Measurements from ENCODE around the gene TMOD3.

TMOD3 gene

GRCh38 chr15:51935466-51936104 is 106.1 kb downstream of the TMOD3 start:
- Histone ChIP-seq H3K27ac (ENCODE audit: low read depth, low read length) (no peak overlapping the region), H4K8ac (ENCODE audit: low read depth, low read length) (no peak overlapping the region), H3K18ac (ENCODE audit: low read length) (no peak overlapping the region), H3K4me1 (ENCODE audit: control insufficient read depth, low read depth, low read length) (no peaks in the 10 kb centered on the region), H3K79me1 (ENCODE audit: low read length) (no peaks in the 10 kb centered on the region), H2BK15ac (replicated peaks; ENCODE audit: low read depth) (no peak overlapping the region), H4K5ac (ENCODE audit: low read length) (no peak overlapping the region), H3K4ac (ENCODE audit: low read depth, low read length) (no peak overlapping the region), H3K56ac (ENCODE audit: low read length) (no peak overlapping the region), H3K27me3 (ENCODE audit: insufficient read depth, low read length, poor library complexity) (no peaks in the 10 kb centered on the region), H3K9ac (ENCODE audit: low read length) (no peak overlapping the region), H2BK5ac (ENCODE audit: low read length) (no peak overlapping the region), H3K4me3 (ENCODE audit: low read length) (no peak overlapping the region), H3K23ac (ENCODE audit: low read length) (no peak overlapping the region), H3K79me2 (ENCODE audit: control insufficient read depth, insufficient read depth, low read length) (no peaks in the 10 kb centered on the region), H2BK120ac (ENCODE audit: low read depth, low read length) (no peak overlapping the region), H2AK5ac (ENCODE audit: low read length) (no peak overlapping the region), H3K4me2 (ENCODE audit: low read length) (no peak overlapping the region), H3K36me3 (ENCODE audit: control insufficient read depth, insufficient read depth, low read length) (no peaks in the 10 kb centered on the region)
- no peak for DNase-seq
- no CpG with 5 or more reads among the region's 5 CpGs for WGBS (ENCODE audit: extremely low coverage, insufficient coverage, low lambda C conversion rate)

- Histone ChIP-seq H2AK5ac (ENCODE audit: low read length) (no peak overlapping the region), H3K27ac (ENCODE audit: low read depth, low read length) (no peak overlapping the region), H3K4me1 (ENCODE audit: control insufficient read depth, low read depth, low read length) (no peaks in the 10 kb centered on the region), H3K18ac (ENCODE audit: low read length) (no peak overlapping the region), H2BK120ac (ENCODE audit: low read depth, low read length) (no peak overlapping the region), H3K4ac (ENCODE audit: low read depth, low read length) (no peak overlapping the region), H4K5ac (ENCODE audit: low read length) (no peak overlapping the region), H2BK5ac (ENCODE audit: low read length) (no peak overlapping the region), H3K27me3 (ENCODE audit: insufficient read depth, low read length, poor library complexity) (no peaks in the 10 kb centered on the region), H3K36me3 (ENCODE audit: control insufficient read depth, insufficient read depth, low read length) (no peaks in the 10 kb centered on the region), H3K23ac (ENCODE audit: low read length) (no peak overlapping the region), H3K79me2 (ENCODE audit: control insufficient read depth, insufficient read depth, low read length) (no peaks in the 10 kb centered on the region), H3K4me3 (ENCODE audit: low read length) (no peak overlapping the region), H3K4me2 (ENCODE audit: low read length) (no peak overlapping the region), H3K79me1 (ENCODE audit: low read length) (no peaks in the 10 kb centered on the region), H2BK15ac (replicated peaks; ENCODE audit: low read depth) (no peak overlapping the region), H3K9ac (ENCODE audit: low read length) (no peak overlapping the region), H3K56ac (ENCODE audit: low read length) (no peak overlapping the region), H4K8ac (ENCODE audit: low read depth, low read length) (no peak overlapping the region)
- peak; percentile 45 for DNase-seq
- no CpG with 5 or more reads among the region's 2 CpGs for WGBS (ENCODE audit: extremely low coverage, insufficient coverage, low lambda C conversion rate)
These were observed 106.6 kb downstream of the TMOD3 start for GRCh38 chr15:51936105-51936478.

DNA sequence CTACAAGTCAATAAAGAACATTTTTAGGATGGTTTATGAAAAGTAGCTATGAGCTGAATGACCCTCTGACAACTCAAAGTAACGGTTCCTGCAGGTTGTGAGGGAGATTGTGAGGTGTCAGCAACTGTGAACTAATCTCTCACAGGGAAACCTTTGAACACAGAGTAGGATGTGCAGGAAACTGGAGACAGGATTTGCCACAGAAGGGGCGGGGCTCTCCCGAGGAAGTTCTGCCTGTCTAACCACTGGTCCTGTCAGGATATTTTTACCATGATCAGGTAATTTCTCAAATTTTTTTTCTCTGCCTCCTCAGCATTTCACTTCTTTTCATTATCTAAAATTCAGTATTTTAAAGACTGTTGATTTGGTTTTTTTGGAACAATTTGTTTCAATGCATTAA is 108.8 kb downstream of the TMOD3 start:
- Histone ChIP-seq H3K4me1 (ENCODE audit: control insufficient read depth, low read depth, low read length) (no peaks in the 10 kb centered on the region), H3K27ac (ENCODE audit: low read depth, low read length) (no peak overlapping the region), H3K18ac (ENCODE audit: low read length) (no peak overlapping the region), H4K8ac (ENCODE audit: low read depth, low read length) (no peak overlapping the region), H2BK120ac (ENCODE audit: low read depth, low read length) (no peak overlapping the region), H3K79me2 (ENCODE audit: control insufficient read depth, insufficient read depth, low read length) (no peaks in the 10 kb centered on the region), H3K36me3 (ENCODE audit: control insufficient read depth, insufficient read depth, low read length) (no peaks in the 10 kb centered on the region), H3K27me3 (ENCODE audit: insufficient read depth, low read length, poor library complexity) (no peaks in the 10 kb centered on the region), H2BK15ac (replicated peaks; ENCODE audit: low read depth) (no peak overlapping the region), H4K5ac (ENCODE audit: low read length) (no peak overlapping the region), H3K23ac (ENCODE audit: low read length) (no peak overlapping the region), H3K9ac (ENCODE audit: low read length) (no peak overlapping the region), H3K4me2 (ENCODE audit: low read length) (no peak overlapping the region), H3K79me1 (ENCODE audit: low read length) (no peaks in the 10 kb centered on the region), H2AK5ac (ENCODE audit: low read length) (no peak overlapping the region), H3K56ac (ENCODE audit: low read length) (no peak overlapping the region), H3K4me3 (ENCODE audit: low read length) (no peak overlapping the region), H3K4ac (ENCODE audit: low read depth, low read length) (no peak overlapping the region), H2BK5ac (ENCODE audit: low read length) (no peak overlapping the region)
- no peak for DNase-seq
- no CpG with 5 or more reads among the region's 3 CpGs for WGBS (ENCODE audit: extremely low coverage, insufficient coverage, low lambda C conversion rate)

DNA sequence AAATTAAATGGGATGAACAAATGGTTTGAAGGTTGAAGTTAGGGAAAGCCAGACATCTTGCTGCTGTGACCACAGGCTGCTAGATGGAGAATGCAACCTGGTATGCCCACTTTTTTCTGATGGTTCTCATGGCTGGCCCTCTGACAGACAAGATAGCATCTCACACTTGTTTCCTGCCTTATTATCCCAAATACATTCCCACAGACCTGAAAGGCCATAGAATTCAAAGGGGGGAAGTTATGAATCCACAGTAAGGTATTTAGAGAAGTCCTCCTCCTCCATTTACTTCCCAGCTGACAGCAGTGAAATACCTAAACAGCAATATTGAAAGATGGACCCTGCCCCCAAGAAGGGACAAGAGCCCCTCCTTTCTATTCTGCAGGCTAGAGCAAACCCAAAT is 109.8 kb downstream of the TMOD3 start:
- no peaks in the 10 kb centered on the region for H3K36me3 ChIP-seq (ENCODE audit: control insufficient read depth, insufficient read depth, low read length)
- no peaks in the 10 kb centered on the region for H3K27me3 ChIP-seq (ENCODE audit: insufficient read depth, low read length, poor library complexity)
- H3K27ac ChIP-seq (ENCODE audit: low read depth, low read length): no peak overlapping the region
- H3K79me1 ChIP-seq (ENCODE audit: low read length): no peaks in the 10 kb centered on the region
- H3K79me2 ChIP-seq (ENCODE audit: control insufficient read depth, insufficient read depth, low read length): no peaks in the 10 kb centered on the region
- H3K4me1 ChIP-seq (ENCODE audit: control insufficient read depth, low read depth, low read length): no peaks in the 10 kb centered on the region
- no peak overlapping the region for H2BK5ac ChIP-seq (ENCODE audit: low read length)
- H3K56ac ChIP-seq (ENCODE audit: low read length): no peak overlapping the region
- no peak overlapping the region for H3K9ac ChIP-seq (ENCODE audit: low read length)
- H2BK15ac ChIP-seq (replicated peaks; ENCODE audit: low read depth): no peak overlapping the region
- no peak overlapping the region for H2BK120ac ChIP-seq (ENCODE audit: low read depth, low read length)
- no peak overlapping the region for H3K23ac ChIP-seq (ENCODE audit: low read length)
- H2AK5ac ChIP-seq (ENCODE audit: low read length): no peak overlapping the region
- H3K4me3 ChIP-seq (ENCODE audit: low read length): no peak overlapping the region
- DNase-seq: no peak
- H3K4ac ChIP-seq (ENCODE audit: low read depth, low read length): no peak overlapping the region
- H4K5ac ChIP-seq (ENCODE audit: low read length): no peak overlapping the region
- no peak overlapping the region for H3K18ac ChIP-seq (ENCODE audit: low read length)
- H4K8ac ChIP-seq (ENCODE audit: low read depth, low read length): no peak overlapping the region
- H3K4me2 ChIP-seq (ENCODE audit: low read length): no peak overlapping the region

DNA sequence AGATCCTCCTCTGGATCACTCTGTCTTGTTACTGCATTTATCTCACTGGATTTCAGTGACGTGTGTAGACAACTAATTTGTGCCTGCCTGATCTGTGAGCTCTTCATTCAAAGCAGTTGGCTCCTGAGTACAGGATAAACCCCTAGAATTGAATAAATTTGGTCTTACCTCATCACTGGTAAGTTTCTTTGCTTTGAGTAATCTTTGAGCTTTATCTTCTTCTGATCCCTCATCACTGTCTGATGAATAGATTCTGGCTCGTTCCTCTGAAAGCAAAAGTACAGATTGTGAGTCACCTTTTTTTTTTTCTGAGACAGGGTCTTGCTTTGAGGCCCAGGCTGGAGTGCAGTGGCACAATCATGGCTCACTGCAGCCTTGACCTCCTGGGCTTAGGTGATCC is 117.7 kb downstream of the TMOD3 start:
- Histone ChIP-seq H4K8ac (ENCODE audit: low read depth, low read length) (no peak overlapping the region), H3K27ac (ENCODE audit: low read depth, low read length) (no peak overlapping the region), H3K23ac (ENCODE audit: low read length) (no peak overlapping the region), H3K4me1 (ENCODE audit: control insufficient read depth, low read depth, low read length) (no peaks in the 10 kb centered on the region), H2AK5ac (ENCODE audit: low read length) (no peak overlapping the region), H2BK15ac (replicated peaks; ENCODE audit: low read depth) (no peak overlapping the region), H4K5ac (ENCODE audit: low read length) (no peak overlapping the region), H2BK120ac (ENCODE audit: low read depth, low read length) (no peak overlapping the region), H3K27me3 (ENCODE audit: insufficient read depth, low read length, poor library complexity) (no peaks in the 10 kb centered on the region), H3K4me2 (ENCODE audit: low read length) (no peak overlapping the region), H3K4me3 (ENCODE audit: low read length) (no peak overlapping the region), H3K36me3 (ENCODE audit: control insufficient read depth, insufficient read depth, low read length) (peaks cover 18% of the 10 kb centered on the region), H3K9ac (ENCODE audit: low read length) (no peak overlapping the region), H3K4ac (ENCODE audit: low read depth, low read length) (no peak overlapping the region), H3K79me1 (ENCODE audit: low read length) (no peaks in the 10 kb centered on the region), H3K56ac (ENCODE audit: low read length) (no peak overlapping the region), H3K18ac (ENCODE audit: low read length) (no peak overlapping the region), H2BK5ac (ENCODE audit: low read length) (no peak overlapping the region), H3K79me2 (ENCODE audit: control insufficient read depth, insufficient read depth, low read length) (no peaks in the 10 kb centered on the region)
- DNase-seq: no peak
- no CpG with 5 or more reads among the region's 2 CpGs for WGBS (ENCODE audit: extremely low coverage, insufficient coverage, low lambda C conversion rate)

DNA sequence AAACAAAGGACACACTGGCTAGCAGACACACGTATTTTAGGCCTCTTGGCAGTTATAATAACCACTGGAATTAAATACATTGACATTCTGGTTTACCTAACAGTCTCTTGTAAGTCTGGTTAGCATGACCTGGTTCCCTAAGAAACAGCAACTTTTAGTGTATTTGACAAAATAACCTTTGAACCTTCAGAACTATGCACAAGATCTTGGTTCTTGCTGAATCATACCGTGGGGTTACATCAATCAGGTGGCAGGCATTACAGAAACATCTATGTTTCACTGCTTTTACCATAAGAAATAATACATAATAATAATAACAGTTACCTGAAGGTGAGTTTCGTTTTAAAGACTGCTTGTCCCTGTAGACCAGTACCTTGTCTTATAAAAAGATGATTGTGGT is 123.4 kb downstream of the TMOD3 start:
- Histone ChIP-seq H3K36me3 (ENCODE audit: control insufficient read depth, insufficient read depth, low read length) (peaks cover 18% of the 10 kb centered on the region), H3K56ac (ENCODE audit: low read length) (no peak overlapping the region), H3K27me3 (ENCODE audit: insufficient read depth, low read length, poor library complexity) (no peaks in the 10 kb centered on the region), H3K4ac (ENCODE audit: low read depth, low read length) (no peak overlapping the region), H2AK5ac (ENCODE audit: low read length) (no peak overlapping the region), H4K8ac (ENCODE audit: low read depth, low read length) (no peak overlapping the region), H3K79me1 (ENCODE audit: low read length) (no peaks in the 10 kb centered on the region), H4K5ac (ENCODE audit: low read length) (no peak overlapping the region), H2BK120ac (ENCODE audit: low read depth, low read length) (no peak overlapping the region), H3K79me2 (ENCODE audit: control insufficient read depth, insufficient read depth, low read length) (no peaks in the 10 kb centered on the region), H3K23ac (ENCODE audit: low read length) (no peak overlapping the region), H3K4me1 (ENCODE audit: control insufficient read depth, low read depth, low read length) (no peaks in the 10 kb centered on the region), H3K27ac (ENCODE audit: low read depth, low read length) (no peak overlapping the region), H2BK5ac (ENCODE audit: low read length) (no peak overlapping the region), H3K18ac (ENCODE audit: low read length) (no peak overlapping the region), H2BK15ac (replicated peaks; ENCODE audit: low read depth) (no peak overlapping the region), H3K9ac (ENCODE audit: low read length) (no peak overlapping the region), H3K4me3 (ENCODE audit: low read length) (no peak overlapping the region), H3K4me2 (ENCODE audit: low read length) (no peak overlapping the region)
- DNase-seq: no peak
- no CpG with 5 or more reads among the region's 3 CpGs for WGBS (ENCODE audit: extremely low coverage, insufficient coverage, low lambda C conversion rate)
